Caco-2 (cell line): ENCODE data around the gene SLC52A1. TPM values are rescaled to one million over a fixed set of nuclear protein-coding genes. Genes with fewer than 3 reads are reported as not detected.

Experiments
- BruUV-seq: library from RNA; stranded (reverse); fragments of 400-500 nt; replicated peaks from 2 replicates; lab custom pipeline; 2021; lab: Mats Ljungman, UMichigan
- CTCF ChIA-PET: fragments of 300-600 bp; sonication (Branson Sonifier 250); formaldehyde crosslinking; loops from one replicate; lab custom pipeline; 2022; ENCODE audit warnings: antibody characterized with exemption; lab: Charles Lee
- POLR2A ChIA-PET: fragments of 300-600 bp; sonication (Branson Sonifier 250); formaldehyde crosslinking; loops from one replicate; lab custom pipeline; 2022; ENCODE audit warnings: antibody characterized with exemption; lab: Charles Lee
- DNase-seq, 2 experiments: peaks; one replicate each; pipeline versions ENCODE4 v3.0.0 to v3.0.0-alpha.2; 2020 to 2022
- H3K27me3 ChIP-seq: replicated peaks from 2 replicates; pipeline ENCODE4 v1.6.0; 2011; ENCODE audit warnings: low read length; ENCODE audit not compliant: control insufficient read depth, insufficient read depth
- H3K36me3 ChIP-seq: 2 replicates; pipeline ENCODE4 v1.5.1; 2011; ENCODE audit warnings: low read length; ENCODE audit not compliant: control insufficient read depth, insufficient read depth
- H3K4me1 ChIP-seq: fragments of 250-450 bp; sonication (Bioruptor Pico); 2 replicates; pipeline ENCODE4 v1.5.1; 2020; ENCODE audit warnings: mild to moderate bottlenecking
- H3K4me3 ChIP-seq: 2 replicates; pipeline ENCODE4 v1.5.1; 2011; ENCODE audit warnings: low read depth, mild to moderate bottlenecking, control low read depth, low read length
- H3K9me3 ChIP-seq: fragments of 250-450 bp; sonication (Bioruptor Pico); 2 replicates; pipeline ENCODE4 v1.5.1; 2020; ENCODE audit warnings: mild to moderate bottlenecking, moderate library complexity
- H3K27ac Mint-ChIP-seq: one replicate; pipeline ENCODE4 v1.8.0; 2022; ENCODE audit warnings: mixed read lengths; ENCODE audit not compliant: unreplicated experiment
- H3K27me3 Mint-ChIP-seq: one replicate; pipeline ENCODE4 v1.8.0; 2022; ENCODE audit warnings: mixed read lengths; ENCODE audit not compliant: insufficient read depth, unreplicated experiment
- H3K36me3 Mint-ChIP-seq: one replicate; pipeline ENCODE4 v1.8.0; 2022; ENCODE audit warnings: mild to moderate bottlenecking, mixed read lengths; ENCODE audit not compliant: insufficient read depth, unreplicated experiment
- H3K4me1 Mint-ChIP-seq: one replicate; pipeline ENCODE4 v1.8.0; 2022; ENCODE audit warnings: low read depth, mixed read lengths; ENCODE audit not compliant: unreplicated experiment
- H3K4me3 Mint-ChIP-seq: one replicate; pipeline ENCODE4 v1.8.0; 2022; ENCODE audit warnings: mild to moderate bottlenecking, moderate library complexity, mixed read lengths; ENCODE audit not compliant: unreplicated experiment
- H3K9me3 Mint-ChIP-seq: one replicate; pipeline ENCODE4 v1.8.0; 2022; ENCODE audit warnings: mixed read lengths; ENCODE audit not compliant: unreplicated experiment
- CTCF ChIP-seq, 2 experiments: fragments of 200-600 bp in 1 of 2; IDR thresholded peaks; 1 replicate in 1 of 2; 2 replicates in 1 of 2; pipeline versions ENCODE4 v1.5.1 to v1.8.0; 2011 to 2022; ENCODE audit warnings: antibody characterized with exemption in 1 of 2, control low read depth in 1 of 2, inconsistent platforms in 1 of 2, low read depth in 1 of 2, low read length in 1 of 2, mild to moderate bottlenecking in 1 of 2, moderate library complexity in 1 of 2; ENCODE audit not compliant: insufficient read depth in 1 of 2, severe bottlenecking in 1 of 2, unreplicated experiment in 1 of 2
- intact Hi-C: fragments of 100-400 bp; cut with micrococcal nuclease; formaldehyde crosslinking; loops from one replicate; pipeline ENCODE4 v1.10.0; 2022; ENCODE audit not compliant: unreplicated experiment
- total RNA-seq: library from RNA; stranded (reverse); gene quantifications from 2 replicates; pipeline ENCODE4 v1.2.3, GENCODE V29; 2022

The SLC52A1 gene
- total RNA-seq, 1 experiment from 2014 or later: not detected

GRCh38 chr17:5023588-5024147, 11.6 kb downstream of the SLC52A1 start:
- Mint-ChIP-seq H3K4me1 (peaks cover 10% of the 10 kb centered on the region), H3K9me3 (no peaks in the 10 kb centered on the region), H3K27ac (peak overlapping the region; percentile 51), H3K4me3 (no peak overlapping the region), H3K27me3 (no peaks in the 10 kb centered on the region), H3K36me3 (peaks cover 37% of the 10 kb centered on the region)
- Histone ChIP-seq H3K4me1 (no peaks in the 10 kb centered on the region), H3K4me3 (no peak overlapping the region), H3K27me3 (no peaks in the 10 kb centered on the region), H3K9me3 (no peaks in the 10 kb centered on the region), H3K36me3 (no peaks in the 10 kb centered on the region)
- TF ChIP-seq CTCF (IDR thresholded peaks at IDR 0.05; ENCODE audit: insufficient read depth in 1 of 2, low read depth in 1 of 2, low read length in 1 of 2, severe bottlenecking in 1 of 2, unreplicated experiment in 1 of 2): no peak
- intact Hi-C loops: no loop called here
- POLR2A ChIA-PET: no interaction called here
- no peak for DNase-seq
- no TSS peak for BruUV-seq
- CTCF ChIA-PET: no interaction called here

- H3K36me3 Mint-ChIP-seq: peaks cover 37% of the 10 kb centered on the region
- H3K4me1 ChIP-seq: no peaks in the 10 kb centered on the region
- peaks cover 10% of the 10 kb centered on the region for H3K4me1 Mint-ChIP-seq
- H3K27ac Mint-ChIP-seq: no peak overlapping the region
- no peak for TF ChIP-seq CTCF (IDR thresholded peaks at IDR 0.05; ENCODE audit: insufficient read depth in 1 of 2, low read depth in 1 of 2, low read length in 1 of 2, severe bottlenecking in 1 of 2, unreplicated experiment in 1 of 2)
- POLR2A ChIA-PET: no interaction called here
- no peak overlapping the region for H3K4me3 ChIP-seq
- no peaks in the 10 kb centered on the region for H3K36me3 ChIP-seq
- no peaks in the 10 kb centered on the region for H3K27me3 Mint-ChIP-seq
- no peaks in the 10 kb centered on the region for H3K27me3 ChIP-seq
- BruUV-seq: no TSS peak
- DNase-seq: no peak
- H3K9me3 Mint-ChIP-seq: no peaks in the 10 kb centered on the region
- H3K4me3 Mint-ChIP-seq: no peak overlapping the region
- H3K9me3 ChIP-seq: no peaks in the 10 kb centered on the region
- CTCF ChIA-PET: no interaction called here
- intact Hi-C loops: no loop called here
Measured at GRCh38 chr17:5022171-5022711, 13.0 kb downstream of the SLC52A1 start.

- no peak for TF ChIP-seq CTCF (IDR thresholded peaks at IDR 0.05; ENCODE audit: insufficient read depth in 1 of 2, low read depth in 1 of 2, low read length in 1 of 2, severe bottlenecking in 1 of 2, unreplicated experiment in 1 of 2)
- Mint-ChIP-seq H3K4me1 (peaks cover 10% of the 10 kb centered on the region), H3K4me3 (no peak overlapping the region), H3K27ac (no peak overlapping the region), H3K9me3 (no peaks in the 10 kb centered on the region), H3K36me3 (peaks cover 37% of the 10 kb centered on the region), H3K27me3 (no peaks in the 10 kb centered on the region)
- ChIA-PET CTCF (no interaction called here), POLR2A (no interaction called here)
- H3K36me3 ChIP-seq: no peaks in the 10 kb centered on the region
- no peaks in the 10 kb centered on the region for H3K27me3 ChIP-seq
- H3K4me3 ChIP-seq: no peak overlapping the region
- no peaks in the 10 kb centered on the region for H3K9me3 ChIP-seq
- no peaks in the 10 kb centered on the region for H3K4me1 ChIP-seq
- intact Hi-C loops: no loop called here
- no peak for DNase-seq
- BruUV-seq: no TSS peak
Measured at GRCh38 chr17:5020502-5021023, 14.7 kb downstream of the SLC52A1 start.
